Measurements from ENCODE around the gene OSBP2. TPM values are rescaled to one million over a fixed set of nuclear protein-coding genes. Genes with fewer than 3 reads are reported as not detected.

OSBP2 gene
- total and polyA plus RNA-seq, 3 donors from 2014 or later: 39.5 to 68.0 (median 45.4) TPM

DNA sequence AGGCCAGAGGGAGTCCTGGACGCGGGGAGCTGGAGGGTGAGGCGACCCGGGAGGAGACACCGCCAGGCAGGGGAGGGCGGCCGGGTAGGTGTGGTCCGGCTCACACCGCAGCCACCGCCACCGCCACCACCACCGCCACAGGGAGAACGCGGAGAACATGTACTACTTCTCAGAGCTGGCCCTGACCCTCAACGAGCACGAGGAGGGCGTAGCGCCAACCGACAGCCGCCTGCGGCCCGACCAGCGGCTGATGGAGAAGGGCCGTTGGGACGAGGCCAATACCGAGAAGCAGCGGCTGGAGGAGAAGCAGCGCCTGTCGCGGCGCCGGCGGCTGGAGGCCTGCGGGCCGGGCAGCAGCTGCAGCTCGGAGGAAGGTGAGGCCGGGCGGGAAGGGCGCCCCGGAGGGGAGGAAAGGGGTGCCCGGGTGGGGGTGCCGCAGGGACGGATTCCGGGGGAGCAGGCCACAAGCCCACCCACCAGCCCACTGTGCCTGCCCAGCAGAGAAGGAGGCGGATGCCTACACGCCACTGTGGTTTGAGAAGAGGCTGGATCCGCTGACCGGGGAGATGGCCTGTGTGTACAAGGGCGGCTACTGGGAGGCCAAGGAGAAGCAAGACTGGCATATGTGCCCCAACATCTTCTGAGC, 211.1 kb downstream of the OSBP2 start:
- intact Hi-C loops (cut with DNase I; ENCODE audit: low total_unique reads): no loop called here
- Histone ChIP-seq H3K4me3 (peak overlapping the region; percentile 7 to 40), H3K27ac (no peak overlapping the region), H3K36me3 (ENCODE audit: low read depth, missing control alignments) (no peaks in the 10 kb centered on the region), H3K4me1 (no peaks in the 10 kb centered on the region), H3K27me3 (no peaks in the 10 kb centered on the region), H3K9me3 (no peaks in the 10 kb centered on the region)
- no peak for TF ChIP-seq POLR2A (IDR thresholded peaks at IDR 0.05)
- TF ChIP-seq, protein P1, sequence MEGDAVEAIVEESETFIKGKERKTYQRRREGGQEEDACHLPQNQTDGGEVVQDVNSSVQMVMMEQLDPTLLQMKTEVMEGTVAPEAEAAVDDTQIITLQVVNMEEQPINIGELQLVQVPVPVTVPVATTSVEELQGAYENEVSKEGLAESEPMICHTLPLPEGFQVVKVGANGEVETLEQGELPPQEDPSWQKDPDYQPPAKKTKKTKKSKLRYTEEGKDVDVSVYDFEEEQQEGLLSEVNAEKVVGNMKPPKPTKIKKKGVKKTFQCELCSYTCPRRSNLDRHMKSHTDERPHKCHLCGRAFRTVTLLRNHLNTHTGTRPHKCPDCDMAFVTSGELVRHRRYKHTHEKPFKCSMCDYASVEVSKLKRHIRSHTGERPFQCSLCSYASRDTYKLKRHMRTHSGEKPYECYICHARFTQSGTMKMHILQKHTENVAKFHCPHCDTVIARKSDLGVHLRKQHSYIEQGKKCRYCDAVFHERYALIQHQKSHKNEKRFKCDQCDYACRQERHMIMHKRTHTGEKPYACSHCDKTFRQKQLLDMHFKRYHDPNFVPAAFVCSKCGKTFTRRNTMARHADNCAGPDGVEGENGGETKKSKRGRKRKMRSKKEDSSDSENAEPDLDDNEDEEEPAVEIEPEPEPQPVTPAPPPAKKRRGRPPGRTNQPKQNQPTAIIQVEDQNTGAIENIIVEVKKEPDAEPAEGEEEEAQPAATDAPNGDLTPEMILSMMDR (IDR thresholded peaks at IDR 0.05): no peak
- WGBS, 2 donors: 70 to 71% methylated on average over 37 to 48 of the region's 49 CpGs
- peak; percentile 16 for DNase-seq

DNA sequence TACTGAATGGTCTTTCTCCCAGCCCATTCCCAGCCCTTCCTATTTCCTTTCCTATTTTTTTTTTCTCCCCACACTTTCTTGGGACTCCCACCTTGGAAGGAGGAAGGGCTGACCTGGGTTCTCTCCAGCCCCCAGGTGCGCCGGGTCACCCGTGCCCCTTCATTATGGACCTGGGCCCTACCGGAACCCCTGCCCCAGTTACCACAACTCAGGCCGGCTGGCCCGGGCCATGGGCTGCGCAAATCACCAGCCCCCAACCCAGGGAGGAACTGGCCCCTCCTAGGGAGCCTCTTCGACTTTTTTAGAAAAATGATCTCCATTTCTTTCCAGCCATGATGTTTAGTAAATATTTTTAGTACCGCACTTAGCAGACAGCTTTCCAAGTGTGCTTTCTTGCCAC, 211.7 kb downstream of the OSBP2 start:
- Histone ChIP-seq H3K27ac (no peak overlapping the region), H3K9me3 (no peaks in the 10 kb centered on the region), H3K4me3 (peak overlapping the region; percentile 7 to 40), H3K27me3 (no peaks in the 10 kb centered on the region), H3K4me1 (no peaks in the 10 kb centered on the region), H3K36me3 (ENCODE audit: low read depth, missing control alignments) (no peaks in the 10 kb centered on the region)
- WGBS, 2 donors: 79 to 94% methylated on average over 9 of the region's 9 CpGs
- intact Hi-C loops (cut with DNase I; ENCODE audit: low total_unique reads): no loop called here
- DNase-seq: peak; percentile 11
- TF ChIP-seq, protein P1 (IDR thresholded peaks at IDR 0.05): no peak
- TF ChIP-seq POLR2A (IDR thresholded peaks at IDR 0.05): no peak

DNA sequence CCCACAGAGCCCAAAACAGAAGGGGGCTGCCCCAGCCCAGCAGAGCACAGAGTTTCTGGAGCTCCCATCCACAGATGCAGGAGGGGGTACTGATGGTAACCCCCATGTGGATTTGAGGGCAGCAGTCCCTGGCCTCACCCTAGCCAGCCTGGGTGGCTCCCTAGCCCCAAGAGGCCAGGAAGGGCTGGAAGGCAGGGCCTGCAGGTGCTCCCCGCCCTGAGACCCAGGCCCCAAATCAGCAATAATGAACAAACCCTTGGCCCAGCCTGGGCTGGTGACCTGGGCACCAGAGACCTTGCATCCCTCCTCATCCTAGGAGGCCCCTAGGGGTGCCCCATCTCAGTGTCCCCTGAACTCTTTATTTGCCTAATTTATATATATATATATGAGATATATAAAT, 212.3 kb downstream of the OSBP2 start:
- intact Hi-C loops (cut with DNase I; ENCODE audit: low total_unique reads): no loop called here
- 84 to 100% methylated on average over 1 of the region's 1 CpG for WGBS, 2 donors
- DNase-seq: peak; percentile 11
- Histone ChIP-seq H3K4me1 (no peaks in the 10 kb centered on the region), H3K27ac (no peak overlapping the region), H3K27me3 (no peaks in the 10 kb centered on the region), H3K9me3 (no peaks in the 10 kb centered on the region), H3K36me3 (ENCODE audit: low read depth, missing control alignments) (no peaks in the 10 kb centered on the region), H3K4me3 (no peak overlapping the region)
- TF ChIP-seq POLR2A (IDR thresholded peaks at IDR 0.05): no peak
- TF ChIP-seq, protein P1 (IDR thresholded peaks at IDR 0.05): no peak

DNA sequence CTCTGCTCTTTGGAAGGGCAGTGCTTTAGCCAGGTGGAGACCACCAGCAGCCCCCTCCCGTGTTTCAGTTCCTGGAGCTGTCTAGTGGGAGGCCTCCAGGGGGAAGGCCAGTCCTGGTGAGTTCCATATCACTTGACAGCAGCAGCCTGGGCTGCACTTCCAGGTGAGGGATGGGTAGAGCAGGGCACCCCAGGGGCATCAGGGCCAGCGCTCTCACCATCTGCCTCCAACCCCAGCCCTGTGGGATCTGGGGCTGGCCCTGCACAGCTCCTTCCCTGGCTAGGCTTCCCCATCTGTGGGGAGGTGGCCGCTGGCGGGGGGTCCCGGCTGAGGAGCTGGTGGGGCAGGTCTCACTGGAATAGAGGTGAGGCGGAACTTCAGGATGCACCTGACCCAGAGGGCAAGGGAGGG, 213.4 kb downstream of the OSBP2 start:
- 92 to 100% methylated on average over 4 to 6 of the region's 6 CpGs for WGBS, 2 donors
- no peaks in the 10 kb centered on the region for H3K4me1 ChIP-seq
- H3K27ac ChIP-seq: no peak overlapping the region
- intact Hi-C loops (cut with DNase I; ENCODE audit: low total_unique reads): no loop called here
- no peak for TF ChIP-seq POLR2A (IDR thresholded peaks at IDR 0.05)
- TF ChIP-seq, protein P1 (IDR thresholded peaks at IDR 0.05): no peak
- DNase-seq: peak; percentile 9
- H3K27me3 ChIP-seq: no peaks in the 10 kb centered on the region
- no peak overlapping the region for H3K4me3 ChIP-seq
- no peaks in the 10 kb centered on the region for H3K9me3 ChIP-seq
- H3K36me3 ChIP-seq (ENCODE audit: low read depth, missing control alignments): no peaks in the 10 kb centered on the region

DNA sequence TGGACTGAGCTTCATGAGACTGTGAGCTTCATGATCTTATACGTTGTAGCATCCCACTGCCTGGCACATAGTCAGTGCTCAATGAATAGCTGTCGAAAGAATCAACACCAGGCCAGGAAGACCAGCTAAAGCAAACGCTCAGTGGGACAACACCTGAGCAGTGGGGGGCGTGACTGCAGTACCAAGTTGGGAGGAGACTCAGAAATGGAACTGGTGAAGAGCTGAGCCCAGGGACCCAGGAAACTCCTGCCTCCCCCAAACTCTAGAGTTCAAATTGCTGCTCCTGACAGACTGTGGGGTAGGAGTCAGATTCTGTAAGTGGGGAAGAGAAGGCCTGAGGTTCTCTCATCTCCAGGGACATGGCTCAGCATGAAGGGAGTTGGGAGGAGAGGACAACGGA, 214.6 kb downstream of the OSBP2 start:
- DNase-seq: no peak
- Histone ChIP-seq H3K4me1 (no peaks in the 10 kb centered on the region), H3K36me3 (ENCODE audit: low read depth, missing control alignments) (no peaks in the 10 kb centered on the region), H3K27ac (no peak overlapping the region), H3K27me3 (no peaks in the 10 kb centered on the region), H3K9me3 (no peaks in the 10 kb centered on the region), H3K4me3 (no peak overlapping the region)
- WGBS, 2 donors: 81 to 87% methylated on average over 5 of the region's 5 CpGs
- intact Hi-C loops (cut with DNase I; ENCODE audit: low total_unique reads): no loop called here
- TF ChIP-seq POLR2A (IDR thresholded peaks at IDR 0.05): no peak
- TF ChIP-seq, protein P1 (IDR thresholded peaks at IDR 0.05): no peak

All from testis (tissue), 3 donors.